Stimulated activated CD8-positive, alpha-beta memory T cell treated with anti-CD3 and anti-CD28 coated beads, Interleukin-7, amount 100 ng/mL, for 4 hours (primary cell): ENCODE results near the gene PAQR3.

Experiments used
- DNase-seq, 2 donors: peaks; one replicate each; pipeline ENCODE4 v3.0.0-alpha.2; 2020; ENCODE audit warnings: low read depth in 2 of 2

The PAQR3 gene, protein sequence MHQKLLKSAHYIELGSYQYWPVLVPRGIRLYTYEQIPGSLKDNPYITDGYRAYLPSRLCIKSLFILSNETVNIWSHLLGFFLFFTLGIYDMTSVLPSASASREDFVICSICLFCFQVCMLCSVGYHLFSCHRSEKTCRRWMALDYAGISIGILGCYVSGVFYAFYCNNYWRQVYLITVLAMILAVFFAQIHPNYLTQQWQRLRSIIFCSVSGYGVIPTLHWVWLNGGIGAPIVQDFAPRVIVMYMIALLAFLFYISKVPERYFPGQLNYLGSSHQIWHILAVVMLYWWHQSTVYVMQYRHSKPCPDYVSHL

DNA sequence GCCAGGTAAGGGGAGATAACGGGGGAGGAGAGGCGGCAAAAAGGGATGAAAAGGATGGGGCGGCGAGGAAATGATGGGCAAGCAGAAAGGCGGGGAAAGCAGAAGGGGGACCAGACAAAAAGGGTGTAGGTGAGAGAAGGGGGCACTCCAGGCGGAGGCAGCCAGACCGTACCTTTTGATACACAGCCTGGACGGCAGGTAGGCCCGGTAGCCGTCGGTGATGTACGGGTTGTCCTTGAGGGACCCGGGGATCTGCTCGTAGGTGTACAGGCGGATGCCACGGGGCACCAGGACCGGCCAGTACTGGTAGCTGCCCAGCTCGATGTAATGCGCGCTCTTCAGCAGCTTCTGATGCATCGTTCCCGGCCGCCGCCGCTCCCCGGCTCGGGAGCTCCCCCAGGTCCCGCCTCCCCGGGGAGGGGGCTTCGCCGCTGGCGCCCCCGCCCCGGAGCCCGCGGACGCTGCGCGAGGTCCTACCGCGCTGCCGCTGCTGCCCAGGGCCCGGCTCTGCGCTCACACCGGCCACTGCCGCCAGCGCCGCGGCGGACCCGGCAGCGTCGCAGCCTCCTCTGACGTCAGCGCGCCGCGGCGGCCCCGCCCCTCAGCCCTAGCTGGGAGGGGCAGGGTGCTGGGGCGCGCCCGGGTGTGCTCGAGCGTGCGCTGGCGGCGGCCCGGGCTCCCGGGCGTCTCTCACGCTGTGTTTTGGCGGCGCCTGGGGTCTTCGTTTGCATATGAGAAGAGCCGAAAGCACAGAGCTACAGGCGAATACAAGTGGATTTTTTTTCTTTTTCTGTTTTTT is at the start of gene PAQR3:
Gene PAQR3, minus strand, starts transcription at position 571 of the 799 bp plus-strand sequence. Its CDS starts 214 bp downstream, at position 357.
- DNase-seq, result peak; percentile 50 to 79

- DNase-seq, result no peak
These were observed 48.4 kb upstream of the PAQR3 start for GRCh38 chr4:78987683-78988082.

GRCh38 chr4:78984593-78984992 is 45.4 kb upstream of the PAQR3 start:
- DNase-seq, result no peak

- no peak for DNase-seq
These were observed 36.6 kb upstream of the PAQR3 start for GRCh38 chr4:78975865-78976264.

DNA sequence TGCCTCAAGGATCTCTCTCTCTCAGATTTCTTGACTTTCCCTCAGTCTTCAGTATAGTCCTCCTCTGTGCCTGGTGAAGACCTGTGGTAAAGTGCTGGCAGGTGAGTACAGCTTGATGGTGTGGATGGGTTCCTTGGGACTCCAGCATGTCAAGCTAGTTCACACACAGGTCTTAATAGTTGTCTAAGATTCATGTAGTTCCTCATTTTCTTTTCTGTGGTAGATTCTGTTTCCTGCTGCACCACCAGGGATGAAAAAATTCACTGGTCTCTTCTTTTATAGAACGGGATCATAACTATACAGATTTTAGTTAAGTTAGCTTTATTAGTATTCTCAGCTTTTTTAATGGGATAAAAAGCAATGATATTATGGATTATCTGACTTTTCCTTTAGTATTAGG is 32.5 kb upstream of the PAQR3 start:
- no peak for DNase-seq

- no peak for DNase-seq
These were observed 32.1 kb upstream of the PAQR3 start for GRCh38 chr4:78971326-78971725.

DNA sequence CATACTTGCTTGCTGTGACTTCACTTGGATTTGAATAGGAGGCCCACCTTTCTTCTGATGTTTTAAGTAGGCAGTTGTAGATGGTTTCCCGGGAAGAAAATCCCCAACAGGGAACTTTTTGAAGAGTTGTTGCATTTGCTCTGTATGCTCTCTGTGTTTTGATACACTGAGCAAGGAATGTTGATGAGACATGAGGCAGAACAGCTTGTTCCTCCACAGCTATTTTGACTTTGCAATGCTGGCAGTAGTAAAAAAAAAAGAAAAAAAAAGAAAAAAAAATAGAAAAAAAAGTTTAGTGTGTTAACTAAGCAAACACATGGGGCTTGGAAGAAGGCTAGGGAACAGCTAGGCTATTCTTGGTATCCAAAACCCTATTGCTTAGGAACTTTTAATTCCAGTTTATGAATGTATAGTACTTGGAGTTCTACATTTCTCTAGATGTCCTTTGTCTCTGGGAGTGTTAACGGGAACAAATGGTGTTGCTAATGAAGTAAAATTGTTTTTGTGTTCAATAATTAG is 23.4 kb upstream of the PAQR3 start:
- DNase-seq, result no peak

DNA sequence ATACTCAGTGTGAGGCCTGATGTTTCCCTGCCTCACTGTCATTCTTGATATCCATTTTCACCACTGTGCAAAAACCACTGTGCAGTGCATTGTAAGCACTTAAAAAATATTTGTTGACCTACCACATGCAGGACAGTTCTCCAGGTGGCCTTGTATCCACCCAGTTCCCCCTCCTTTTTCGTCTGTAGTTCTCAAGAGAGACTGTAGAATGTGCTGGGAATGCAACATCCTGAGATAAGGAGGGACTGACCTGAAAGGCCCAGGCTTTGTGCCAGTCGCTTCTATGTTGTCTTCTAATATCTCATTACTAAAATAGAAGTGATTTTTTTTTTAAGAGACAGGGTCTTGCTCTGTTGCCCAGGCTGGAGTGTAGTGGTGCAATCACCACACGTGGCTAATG is 21.7 kb upstream of the PAQR3 start:
- DNase-seq, result no peak

DNA sequence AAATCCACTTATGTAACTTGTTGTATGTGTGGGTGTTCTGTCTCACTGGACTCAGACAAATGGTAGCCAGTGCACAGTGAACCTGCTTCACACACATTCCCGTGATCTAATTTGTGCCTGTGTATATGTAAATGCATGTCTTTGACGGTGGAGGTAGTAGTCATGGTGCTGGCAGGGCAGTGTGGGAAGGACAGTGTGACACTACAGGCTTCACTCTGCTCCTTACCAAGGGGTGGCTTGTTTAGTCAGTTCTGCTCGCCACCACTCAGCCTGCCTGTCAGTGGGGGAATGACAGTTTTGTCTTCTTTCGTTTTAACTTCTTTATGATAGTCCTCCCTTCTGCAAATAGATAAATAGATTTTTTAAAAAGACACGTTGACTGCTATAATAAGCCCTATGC is 17.7 kb upstream of the PAQR3 start:
- DNase-seq, result no peak

DNA sequence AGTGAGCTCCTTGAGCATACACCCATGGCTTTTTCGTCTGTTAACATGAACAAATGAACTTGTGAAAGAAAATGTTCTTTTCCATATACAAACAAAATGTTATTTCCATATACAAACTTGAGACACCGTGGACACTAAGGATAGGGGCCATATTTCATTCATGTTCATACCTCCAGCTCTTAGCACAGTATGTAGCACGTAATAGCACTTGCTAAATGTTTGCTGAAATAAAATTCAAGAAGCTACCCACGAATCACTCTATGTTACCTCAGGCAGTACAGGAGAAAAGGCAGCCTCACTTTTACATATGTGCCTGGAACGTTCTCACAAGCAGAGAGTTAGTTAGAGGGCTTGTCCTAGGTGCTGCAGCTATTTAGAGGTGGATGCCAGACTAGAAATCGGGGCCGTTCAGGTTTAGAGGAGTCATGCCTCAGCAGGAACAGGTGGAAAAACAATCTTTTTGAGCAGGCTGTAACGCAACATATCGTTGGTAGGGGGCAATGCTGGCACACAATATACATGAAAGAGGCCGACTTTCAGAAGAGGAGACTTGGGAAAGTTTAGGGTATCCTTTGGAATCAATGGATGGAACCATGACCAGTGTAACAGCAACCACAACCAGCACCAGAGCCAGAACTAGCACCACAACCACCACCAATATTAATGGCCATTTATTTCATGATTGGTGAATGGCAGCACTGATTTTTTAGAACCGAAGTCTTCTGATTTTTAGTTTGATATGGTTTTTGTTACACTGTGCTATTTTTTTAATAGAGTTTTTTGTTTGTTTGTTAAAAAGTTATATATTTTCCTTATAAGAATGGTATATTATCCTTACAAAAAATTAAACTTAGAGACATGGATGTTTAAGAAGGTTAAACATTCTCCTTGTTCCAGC is 14.8 kb upstream of the PAQR3 start:
- no peak for DNase-seq

DNA sequence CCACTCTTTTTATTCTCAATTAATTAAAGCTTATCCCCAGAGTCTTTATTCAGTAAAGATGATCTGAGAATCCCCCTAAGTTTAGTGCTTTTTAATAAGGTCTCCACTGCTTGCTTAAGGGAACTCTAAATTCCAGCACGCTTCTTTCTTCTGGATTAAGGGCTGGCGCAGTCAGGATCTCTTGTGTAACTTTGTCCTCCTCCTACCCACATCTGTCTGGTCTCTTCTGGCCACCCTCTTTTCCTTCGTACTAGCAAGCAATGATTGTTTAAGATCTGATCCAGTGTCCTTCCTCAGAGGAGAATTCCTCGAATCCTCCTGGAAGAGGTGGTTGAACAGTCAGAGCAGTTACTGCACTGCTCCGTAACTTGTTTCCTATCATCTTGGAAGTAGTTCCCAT is 14.0 kb upstream of the PAQR3 start:
- DNase-seq, result no peak

DNA sequence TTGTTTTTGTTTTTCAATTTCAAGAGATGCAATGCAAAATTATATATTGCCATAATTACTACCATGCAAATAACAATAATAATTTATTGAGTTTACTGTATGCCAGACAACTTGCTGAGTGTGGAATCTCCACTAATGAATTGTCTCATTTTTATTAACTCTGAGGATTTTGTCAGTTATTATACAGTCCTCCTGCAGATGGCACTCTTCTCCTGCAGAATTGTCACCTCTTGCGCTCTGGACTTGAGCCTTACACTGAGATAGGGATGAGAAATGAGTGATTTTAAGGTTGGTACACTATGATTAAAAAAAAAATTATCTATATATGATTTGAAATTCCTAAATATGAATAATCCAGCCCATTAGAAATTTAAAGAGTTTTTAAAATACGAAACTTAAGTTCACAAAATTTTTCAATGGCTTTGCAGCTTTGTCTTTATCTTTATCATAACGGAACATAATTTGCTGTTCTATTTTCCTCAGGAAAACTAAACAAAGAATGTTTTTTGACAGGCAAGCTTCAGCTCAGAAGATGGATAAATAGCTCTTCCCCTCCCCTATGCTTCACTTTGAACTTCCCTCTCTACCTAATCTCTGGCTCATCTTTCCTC is 12.7 kb upstream of the PAQR3 start:
- DNase-seq, result no peak

- no peak for DNase-seq
These were observed 10.5 kb upstream of the PAQR3 start for GRCh38 chr4:78949735-78950134.

GRCh38 chr4:78945651-78946179 is 6.5 kb upstream of the PAQR3 start:
- DNase-seq, result no peak

- no peak for DNase-seq
These were observed 5.1 kb upstream of the PAQR3 start for GRCh38 chr4:78944381-78944780.

DNA sequence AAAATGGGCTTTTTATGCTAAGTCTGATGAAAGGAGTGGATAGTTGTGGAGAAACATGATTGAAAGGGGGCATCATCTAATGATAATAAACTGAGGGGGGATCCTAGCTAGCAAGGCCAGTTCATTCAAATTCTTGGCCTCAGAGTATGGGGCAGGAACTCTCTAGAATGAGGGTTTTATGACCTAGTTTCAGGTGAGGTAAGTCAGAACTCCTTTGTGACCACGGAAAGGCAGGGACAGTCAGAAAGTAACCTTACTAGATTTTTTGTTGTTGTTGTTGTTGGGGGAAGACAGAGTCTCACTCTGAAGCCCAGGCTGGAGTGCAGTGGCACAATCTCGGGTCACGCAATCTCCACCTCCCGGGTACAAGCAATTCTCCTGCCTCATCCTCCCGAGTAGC is 1.5 kb upstream of the PAQR3 start:
- DNase-seq, result no peak

DNA sequence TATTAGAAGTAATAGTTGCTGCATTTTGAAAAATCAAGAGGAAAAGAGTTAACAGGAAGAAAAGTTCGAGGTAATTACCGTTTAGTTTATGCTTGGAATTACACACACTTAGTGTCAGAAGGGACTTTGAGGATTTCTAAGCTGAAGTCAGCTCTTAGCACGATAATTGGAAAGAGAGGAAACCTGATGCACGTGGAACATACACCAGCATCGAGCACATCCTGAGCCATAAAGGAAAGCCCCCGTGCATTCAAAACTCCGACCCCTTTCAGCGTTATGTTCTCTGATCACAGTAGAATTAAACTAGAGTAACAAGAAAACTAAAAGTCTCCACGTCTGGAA is 400 bp upstream of the PAQR3 start:
- no peak for DNase-seq

DNA sequence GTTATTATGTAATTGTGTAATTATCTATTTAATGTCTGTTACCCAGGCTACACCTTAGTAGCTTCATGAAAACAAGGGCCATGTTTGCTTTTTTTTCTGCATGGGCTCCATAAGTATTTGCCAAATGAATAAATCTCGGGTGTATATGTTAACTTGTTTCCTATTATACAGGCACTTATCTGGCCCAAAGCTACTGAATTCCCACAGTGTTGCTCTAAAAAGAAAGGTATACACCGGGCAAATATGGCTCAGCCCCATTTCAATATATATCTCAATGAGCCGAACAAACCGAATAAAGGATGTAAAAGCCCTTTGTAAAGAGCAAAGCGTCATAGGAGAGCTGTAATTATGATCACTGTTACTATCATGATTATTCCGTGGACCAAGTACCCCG is 767 bp downstream of the PAQR3 start:
- DNase-seq, result no peak

GRCh38 chr4:78937837-78938236 is 1.4 kb downstream of the PAQR3 start:
- DNase-seq, result no peak

- no peak for DNase-seq
These were observed 2.2 kb downstream of the PAQR3 start for GRCh38 chr4:78936989-78937388.

GRCh38 chr4:78930016-78930629 is 9.1 kb downstream of the PAQR3 start:
- DNase-seq, result no peak
